GM21717 (cell line): ENCODE measurements around the gene KANSL3.
"Not testable (repeated sequence)": the region's sequence is repeated elsewhere in the genome, so short reads cannot be mapped to it uniquely, and the experiment has no call there.

ENCODE experiments used
- ATAC-seq: cut with Tn5 transposase; IDR thresholded peaks from one replicate; pipeline ENCODE4 v1.9.1; 2021; ENCODE audit warnings: mild to moderate bottlenecking, moderate library complexity; ENCODE audit not compliant: unreplicated experiment

The KANSL3 gene

DNA sequence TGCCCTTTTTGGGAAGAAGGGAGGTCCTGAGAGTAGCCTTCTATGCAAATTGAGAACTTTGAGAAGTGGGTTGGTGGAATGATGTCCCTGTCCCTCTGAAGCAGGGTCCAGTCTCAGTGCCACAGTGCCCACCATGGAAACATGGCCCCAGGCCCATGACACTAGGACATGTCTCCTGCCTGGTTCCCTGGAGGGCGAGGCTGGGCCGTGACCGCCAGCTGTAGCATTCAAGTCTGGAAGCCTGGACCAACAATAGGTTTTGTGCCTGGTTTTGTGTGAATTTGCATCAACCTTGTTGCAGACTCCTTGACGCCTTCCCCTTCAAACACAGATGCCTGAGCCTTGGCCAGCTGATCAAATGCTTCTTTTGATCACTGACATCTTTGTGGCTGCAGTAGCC lies 74.1 kb downstream of the KANSL3 start:
- ATAC-seq: no peak

- no peak for ATAC-seq
These were observed 79.6 kb downstream of the KANSL3 start for GRCh38 chr2:96558485-96558884.

- ATAC-seq: no peak
These were observed 80.1 kb downstream of the KANSL3 start for GRCh38 chr2:96558061-96558460.

DNA sequence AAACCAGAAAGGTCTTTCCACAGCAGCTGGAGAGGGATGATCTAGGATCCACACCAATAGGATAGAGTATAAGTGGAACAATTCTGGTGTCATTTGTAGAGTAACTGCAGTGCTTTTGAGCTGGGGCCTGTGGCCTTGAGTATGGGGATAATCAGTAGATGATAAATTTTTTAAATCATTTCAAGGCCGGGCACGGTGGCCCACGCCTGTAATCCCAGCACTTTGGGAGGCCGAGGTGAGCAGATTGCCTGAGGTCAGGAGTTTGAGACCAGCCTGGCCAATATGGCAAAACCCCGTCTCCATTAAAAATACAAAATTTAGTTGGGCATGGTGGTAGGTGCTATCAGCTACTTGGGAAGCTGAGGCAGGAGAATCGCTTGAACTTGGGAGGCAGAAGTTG lies 80.7 kb downstream of the KANSL3 start:
- ATAC-seq: not testable (repeated sequence)

- no peak for ATAC-seq
These were observed 81.4 kb downstream of the KANSL3 start for GRCh38 chr2:96556441-96557330.

DNA sequence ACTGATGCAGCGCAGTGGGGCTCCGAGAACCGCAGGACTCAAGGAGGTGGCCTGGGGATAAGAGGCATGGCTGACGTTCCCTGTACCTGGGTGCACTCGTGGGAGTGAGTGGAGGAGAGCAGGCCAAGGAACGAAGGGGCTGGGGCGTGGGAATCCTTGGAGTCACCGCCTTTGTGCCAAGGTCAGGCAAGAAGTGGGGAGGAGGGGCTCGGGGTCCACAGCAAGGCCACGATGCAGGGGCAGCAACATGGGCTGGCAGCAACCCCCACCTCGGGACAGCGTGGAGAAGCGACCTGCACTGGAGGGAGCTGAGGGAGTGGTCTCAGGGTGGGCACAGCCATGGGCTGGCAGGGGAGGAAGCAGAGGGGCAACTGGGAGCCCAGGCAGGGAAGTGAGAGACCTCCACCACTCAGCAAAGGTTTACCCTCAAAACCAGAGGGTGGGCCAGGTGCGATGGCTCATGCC lies 82.9 kb downstream of the KANSL3 start:
- no peak for ATAC-seq

DNA sequence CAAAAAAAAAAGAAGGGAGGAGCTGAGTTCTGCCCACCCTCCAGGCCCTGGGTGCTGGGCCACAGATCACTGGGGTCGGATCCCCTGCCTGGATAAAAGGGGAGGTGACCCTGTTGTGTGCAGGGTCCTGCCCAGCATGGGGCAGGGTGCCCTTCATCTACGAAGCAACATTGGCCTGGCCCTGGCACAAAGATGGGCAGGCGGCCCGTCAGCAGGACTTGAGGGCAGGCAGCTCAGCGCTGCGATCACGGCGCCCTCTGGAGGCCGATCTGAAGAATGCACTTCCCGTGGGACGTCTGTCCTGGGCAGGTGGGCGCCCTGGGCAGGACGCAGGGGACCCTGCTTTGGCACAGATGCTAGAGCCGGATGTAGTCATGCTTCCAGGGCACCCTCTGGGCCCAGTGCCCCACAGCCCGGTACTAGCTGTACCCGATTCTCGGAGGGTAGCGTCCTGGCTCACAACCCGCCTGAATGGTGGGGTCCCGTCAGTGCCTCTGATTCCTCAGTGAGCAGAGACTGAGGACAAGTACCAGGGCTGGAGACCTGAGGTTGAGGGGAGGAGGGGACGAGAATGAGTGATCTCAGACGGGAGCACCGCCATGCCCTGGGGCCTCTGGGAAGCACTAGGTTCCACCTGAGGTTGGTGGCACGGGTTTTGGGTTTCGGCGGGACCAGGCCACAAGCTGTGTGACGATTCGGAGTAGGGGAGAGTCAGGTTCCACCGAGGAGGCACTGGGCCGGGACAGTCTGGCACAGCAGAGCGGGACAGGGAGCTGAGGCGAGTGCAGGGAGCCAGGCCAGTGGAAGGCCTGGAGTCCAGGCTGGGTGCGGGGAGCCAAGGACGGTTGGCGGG lies 83.6 kb downstream of the KANSL3 start:
- no peak for ATAC-seq

GRCh38 chr2:96553957-96554292 lies 84.2 kb downstream of the KANSL3 start:
- ATAC-seq: not testable (repeated sequence)

GRCh38 chr2:96553176-96553956 lies 84.7 kb downstream of the KANSL3 start:
- ATAC-seq: no peak

DNA sequence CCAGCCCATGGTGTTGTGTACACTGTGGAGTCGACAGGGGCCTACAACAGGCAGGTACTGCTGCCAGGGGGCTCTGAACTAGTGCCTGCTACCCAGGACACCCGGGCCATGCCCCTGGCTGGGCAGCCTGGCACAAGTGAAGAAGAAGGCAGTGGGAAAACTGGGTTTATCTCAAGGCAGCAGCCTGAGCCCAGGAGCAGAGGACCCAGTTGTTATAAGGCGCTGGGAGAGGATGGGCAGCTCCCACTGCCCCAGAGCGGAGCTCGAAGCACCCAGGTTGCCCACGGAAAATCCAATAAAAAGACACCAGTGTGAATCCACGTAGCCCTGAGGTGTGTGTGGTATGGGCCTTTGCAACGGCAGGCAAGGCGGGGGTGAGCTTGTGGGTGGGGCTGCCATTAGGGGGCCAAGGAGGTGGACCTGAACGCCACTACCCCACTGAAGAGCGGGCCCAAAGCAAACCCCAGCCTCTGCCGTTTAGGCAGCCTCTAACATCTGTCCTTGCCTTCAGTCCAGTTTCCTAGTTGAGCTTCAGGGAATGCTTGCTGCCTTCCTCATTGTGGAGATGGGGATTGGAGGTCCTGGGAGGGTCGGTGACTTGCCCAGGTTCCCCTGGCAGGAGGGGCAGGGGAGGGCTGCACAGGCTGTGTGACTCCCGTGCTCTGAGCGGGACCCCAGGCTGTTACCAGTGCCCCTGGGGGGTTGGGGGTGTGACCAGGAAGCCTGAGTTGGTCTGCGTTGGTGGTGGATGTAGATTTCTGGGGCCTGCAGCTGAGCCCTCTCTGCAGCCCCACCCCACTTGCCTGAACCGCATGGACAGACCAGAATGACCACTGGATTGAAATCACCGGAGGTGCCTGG lies 85.6 kb downstream of the KANSL3 start:
- ATAC-seq: no peak

DNA sequence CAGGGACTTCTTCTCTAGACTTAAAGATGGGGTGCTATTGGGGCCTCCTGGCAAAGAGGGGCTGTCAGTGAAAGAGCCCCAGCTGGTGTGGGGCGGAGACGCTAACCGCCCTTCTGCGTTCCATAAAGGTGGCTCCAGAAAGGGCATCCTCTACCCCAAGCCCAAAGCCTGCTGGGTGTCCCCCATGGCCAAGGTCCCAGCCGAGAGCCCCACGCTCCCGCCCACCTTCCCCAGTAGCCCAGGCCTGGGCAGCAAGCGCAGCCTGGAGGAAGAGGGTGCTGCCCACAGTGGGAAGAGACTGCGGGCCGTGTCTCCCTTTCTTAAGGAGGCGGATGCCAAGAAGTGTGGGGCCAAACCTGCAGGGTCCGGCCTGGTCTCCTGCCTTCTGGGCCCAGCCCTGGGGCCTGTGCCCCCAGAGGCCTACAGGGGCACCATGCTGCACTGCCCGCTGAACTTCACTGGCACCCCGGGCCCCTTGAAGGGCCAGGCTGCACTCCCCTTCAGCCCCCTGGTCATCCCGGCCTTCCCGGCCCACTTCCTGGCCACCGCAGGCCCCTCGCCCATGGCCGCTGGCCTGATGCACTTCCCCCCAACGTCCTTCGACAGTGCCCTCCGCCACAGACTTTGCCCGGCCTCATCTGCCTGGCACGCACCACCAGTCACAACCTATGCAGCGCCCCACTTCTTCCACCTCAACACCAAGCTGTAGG lies 86.4 kb downstream of the KANSL3 start:
- ATAC-seq: no peak

DNA sequence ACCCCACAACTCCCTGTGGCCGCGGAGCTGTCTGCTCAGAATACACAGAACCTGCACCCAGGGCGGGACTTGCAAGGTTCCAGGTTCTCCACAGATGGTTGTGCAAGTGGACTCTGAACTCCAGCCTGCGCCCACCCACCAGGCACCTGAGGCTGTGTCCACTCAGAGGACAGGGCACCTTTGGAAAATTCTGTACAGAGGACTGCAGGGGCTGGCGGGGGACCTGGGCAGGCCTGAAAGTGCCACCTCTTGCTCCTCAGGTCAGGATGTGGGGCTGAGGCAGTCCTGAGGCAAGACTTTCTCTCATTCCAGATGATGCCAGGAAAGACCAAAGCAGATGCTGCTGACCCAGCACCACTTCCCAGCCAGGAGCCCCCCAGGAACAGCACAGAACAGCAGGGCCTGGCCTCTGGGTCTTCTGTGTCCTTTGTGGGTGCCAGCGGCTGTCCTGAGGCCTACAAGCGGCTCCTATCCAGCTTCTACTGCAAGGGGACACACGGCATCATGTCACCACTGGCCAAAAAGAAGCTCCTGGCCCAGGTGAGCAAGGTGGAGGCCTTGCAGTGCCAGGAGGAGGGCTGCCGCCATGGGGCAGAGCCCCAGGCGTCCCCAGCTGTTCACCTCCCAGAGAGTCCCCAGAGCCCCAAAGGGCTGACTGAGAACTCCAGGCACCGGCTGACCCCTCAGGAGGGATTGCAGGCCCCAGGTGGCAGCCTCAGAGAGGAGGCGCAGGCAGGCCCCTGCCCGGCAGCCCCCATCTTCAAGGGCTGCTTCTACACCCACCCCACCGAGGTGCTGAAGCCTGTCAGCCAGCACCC lies 87.1 kb downstream of the KANSL3 start:
- ATAC-seq: no peak

DNA sequence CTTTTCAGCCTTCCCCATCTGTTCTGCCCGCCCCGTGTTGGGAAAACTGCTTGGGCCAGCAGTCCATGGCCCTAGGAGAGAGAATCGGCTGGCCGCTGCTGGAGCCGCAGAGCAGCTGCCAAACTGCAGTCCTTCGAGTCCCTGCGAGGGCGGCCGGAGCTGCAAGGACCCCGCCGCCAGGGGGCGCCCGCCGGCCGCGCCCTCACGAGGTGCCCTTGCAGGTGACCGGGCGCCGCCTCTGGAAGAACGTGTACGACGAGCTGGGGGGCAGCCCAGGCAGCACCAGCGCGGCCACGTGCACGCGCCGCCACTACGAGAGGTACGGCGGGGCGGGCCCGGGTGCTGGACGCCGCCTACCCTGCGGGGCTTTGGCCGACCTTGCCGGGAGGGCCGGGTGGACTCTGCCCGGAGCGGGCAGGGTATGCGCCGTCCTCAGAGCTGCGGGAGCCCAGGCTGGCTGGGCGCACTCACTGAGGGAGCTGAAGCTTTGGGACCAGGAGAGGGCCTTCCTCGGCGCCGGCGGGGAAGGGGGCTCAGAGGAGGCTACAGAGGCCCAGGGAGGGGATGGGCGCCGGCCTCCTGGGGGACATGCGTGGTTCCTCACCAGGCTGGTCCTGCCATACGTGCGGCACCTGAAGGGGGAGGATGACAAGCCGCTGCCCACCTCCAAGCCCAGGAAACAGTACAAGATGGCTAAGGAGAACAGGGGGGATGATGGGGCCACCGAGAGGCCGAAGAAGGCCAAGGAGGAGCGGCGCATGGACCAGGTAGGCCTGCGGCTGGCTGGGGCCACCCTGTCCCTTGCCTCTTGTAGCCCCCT lies 87.9 kb downstream of the KANSL3 start:
- ATAC-seq: no peak

GRCh38 chr2:96549466-96549785 lies 88.7 kb downstream of the KANSL3 start:
- no peak for ATAC-seq

- ATAC-seq: no peak
These were observed 89.3 kb downstream of the KANSL3 start for GRCh38 chr2:96548558-96549465.

GRCh38 chr2:96547731-96548171 lies 90.4 kb downstream of the KANSL3 start:
- ATAC-seq: no peak

DNA sequence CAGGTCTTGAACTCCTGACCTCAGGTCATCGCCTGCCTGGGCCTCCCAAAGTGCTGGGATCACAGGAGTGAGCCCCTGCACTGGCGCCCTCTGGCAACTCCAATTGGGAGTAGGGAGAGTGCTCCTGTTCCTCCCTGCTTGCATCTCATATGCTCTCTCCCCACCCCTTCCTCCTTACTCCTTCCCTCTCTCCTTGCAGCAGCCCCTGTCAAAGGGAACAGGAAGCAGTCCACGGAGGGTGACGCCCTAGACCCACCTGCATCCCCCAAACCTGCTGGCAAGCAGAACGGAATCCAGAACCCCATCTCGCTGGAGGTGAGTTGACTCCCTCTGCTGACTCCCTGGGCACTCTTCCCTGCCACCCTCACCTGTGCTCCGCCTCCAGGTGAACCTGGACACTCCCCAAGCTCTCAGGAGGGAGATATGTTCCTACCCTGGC lies 90.9 kb downstream of the KANSL3 start:
- no peak for ATAC-seq
